Keratinocyte (primary cell): Measurements from ENCODE around the gene CKAP2L.

Experiments
- CTCF ChIP-seq, 3 experiments: IDR thresholded peaks in 1 of 3; conservative IDR thresholded peaks in 1 of 3; optimal IDR thresholded peaks in 1 of 3; 2 replicates in 2 of 3; 3 replicates in 1 of 3; pipeline versions ENCODE3 to v1.5.1; 2011; ENCODE audit warnings: low read length in 3 of 3, mild to moderate bottlenecking in 3 of 3, moderate library complexity in 2 of 3, control low read depth in 1 of 3, inconsistent platforms in 1 of 3; ENCODE audit not compliant: insufficient read depth in 2 of 3; ENCODE audit errors: extremely low read depth in 1 of 3
- EZH2 ChIP-seq: IDR thresholded peaks from one replicate; pipeline ENCODE4 v1.6.1; 2012; ENCODE audit warnings: inconsistent platforms, mild to moderate bottlenecking, low read length, moderate library complexity

GRCh38 chr2:112687522-112687921 lies 76.9 kb downstream of the CKAP2L start:
- no peak for TF ChIP-seq CTCF (optimal IDR thresholded peaks at IDR 0.05 in 1 of 3, IDR thresholded peaks at IDR 0.05 in 1 of 3, conservative IDR thresholded peaks at IDR 0.05 in 1 of 3; ENCODE audit: extremely low read depth in 1 of 3, insufficient read depth in 2 of 3, low read length in 3 of 3)
- no peak for TF ChIP-seq EZH2
